ENCODE data around the gene CASTOR1. TPM values are rescaled to one million over a fixed set of nuclear protein-coding genes. Genes with fewer than 3 reads are reported as not detected.

Gene CASTOR1
- total RNA-seq, 2 experiments from 2014 or later, result 3.6 to 4.0 TPM

DNA sequence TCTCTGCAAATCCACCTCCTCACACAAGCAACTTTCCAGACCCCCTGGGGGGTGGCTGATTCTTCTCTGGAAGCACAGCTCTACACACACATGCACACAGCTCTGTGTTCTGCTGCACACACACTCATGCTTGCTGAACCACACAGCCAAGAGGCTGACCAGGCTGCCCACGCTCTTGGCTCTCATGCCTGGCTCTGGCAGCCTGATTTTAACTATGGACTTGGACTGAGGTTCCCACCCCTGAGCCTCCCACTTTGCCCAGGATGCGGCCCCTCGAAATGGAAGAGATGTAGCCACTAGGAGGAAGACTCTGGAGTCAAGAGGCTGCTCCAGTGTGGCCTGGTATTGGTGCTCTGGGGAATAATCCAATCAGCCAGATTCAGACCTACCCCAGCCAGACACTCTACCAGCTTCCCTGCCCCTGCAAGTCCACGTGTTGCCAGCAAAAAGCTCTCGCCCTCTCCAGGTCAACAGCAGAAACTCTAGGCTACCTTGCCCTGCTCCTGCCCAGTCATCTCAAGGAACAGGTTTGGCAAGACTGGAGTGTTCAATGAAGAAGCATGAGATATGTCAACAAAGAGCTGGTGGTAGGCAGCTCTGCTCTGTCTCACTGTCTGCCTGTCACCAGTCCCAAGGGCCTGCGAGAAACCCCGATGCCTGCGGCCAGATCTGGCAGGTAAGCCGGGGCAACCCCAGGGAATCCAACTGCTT is 8.8 kb upstream of the CASTOR1 start:
- POLR2A ChIA-PET, result interaction anchor here (1.0 kb wide), 1 partner anchor 16 kb away, joined by 3 read pairs; no protein-coding TSS in a partner anchor
- H3K9me3 Mint-ChIP-seq, result no peaks in the 10 kb centered on the region
- H3K27me3 Mint-ChIP-seq, result no peaks in the 10 kb centered on the region
- no peak overlapping the region for H3K4me3 Mint-ChIP-seq
- DNase-seq, result no peak
- CTCF ChIA-PET, result interaction anchor here (2.5 to 3.2 kb wide), 2 partner anchors 9 to 10 kb away, joined by 14 to 25 read pairs; partner anchors contain the start of gene CASTOR1
- peaks cover 68% of the 10 kb centered on the region for H3K4me1 Mint-ChIP-seq (ENCODE audit: low read depth)
- peaks cover 17% of the 10 kb centered on the region for H3K36me3 Mint-ChIP-seq
- peak overlapping the region; percentile 51 for H3K27ac Mint-ChIP-seq
- intact Hi-C loops (cut with micrococcal nuclease), result no loop called here

DNA sequence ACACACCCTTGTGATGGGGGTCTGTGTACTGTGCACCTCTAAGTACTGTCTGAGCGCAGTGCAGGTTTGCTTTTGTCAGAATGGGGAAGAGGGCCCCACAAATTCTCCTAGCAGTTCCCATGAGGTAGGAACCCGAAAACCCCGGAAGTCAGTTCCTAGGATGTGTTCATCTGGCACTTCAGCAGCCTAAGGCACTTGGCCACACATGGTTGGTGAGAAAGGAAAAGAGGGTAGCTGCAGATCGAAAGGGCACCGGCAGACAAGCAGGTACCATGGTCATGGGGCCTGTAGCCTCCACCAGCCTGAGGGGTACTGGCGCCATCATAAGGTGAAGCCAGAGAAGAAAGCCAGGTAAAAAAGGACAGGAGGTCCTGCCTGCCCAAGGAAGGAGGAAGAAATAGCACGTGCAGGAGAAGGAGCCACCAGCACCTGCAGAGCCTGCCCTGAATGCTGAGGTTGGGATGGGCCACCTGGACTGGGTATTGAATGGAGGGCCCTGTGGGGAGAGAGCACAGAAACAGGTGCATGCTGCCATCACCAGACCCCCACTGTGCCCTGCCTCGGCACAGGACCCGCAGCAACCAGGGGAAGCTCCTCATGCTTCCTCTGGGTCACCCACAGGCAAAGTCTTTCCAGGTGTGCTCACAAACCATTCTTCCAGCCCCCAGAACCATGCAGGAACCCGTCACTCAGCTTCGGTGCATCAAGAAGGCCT is 8.1 kb upstream of the CASTOR1 start:
- H3K27me3 Mint-ChIP-seq, result no peaks in the 10 kb centered on the region
- peaks cover 60% of the 10 kb centered on the region for H3K4me1 Mint-ChIP-seq (ENCODE audit: low read depth)
- no peak for DNase-seq
- ChIA-PET CTCF (interaction anchor here (2.5 kb wide), 1 partner anchor 10 kb away, joined by 14 read pairs; no protein-coding TSS in a partner anchor), POLR2A (no interaction called here)
- no peaks in the 10 kb centered on the region for H3K9me3 Mint-ChIP-seq
- H3K27ac Mint-ChIP-seq, result peak overlapping the region; percentile 61
- intact Hi-C loops (cut with micrococcal nuclease), result no loop called here
- H3K4me3 Mint-ChIP-seq, result no peak overlapping the region
- H3K36me3 Mint-ChIP-seq, result peaks cover 19% of the 10 kb centered on the region

DNA sequence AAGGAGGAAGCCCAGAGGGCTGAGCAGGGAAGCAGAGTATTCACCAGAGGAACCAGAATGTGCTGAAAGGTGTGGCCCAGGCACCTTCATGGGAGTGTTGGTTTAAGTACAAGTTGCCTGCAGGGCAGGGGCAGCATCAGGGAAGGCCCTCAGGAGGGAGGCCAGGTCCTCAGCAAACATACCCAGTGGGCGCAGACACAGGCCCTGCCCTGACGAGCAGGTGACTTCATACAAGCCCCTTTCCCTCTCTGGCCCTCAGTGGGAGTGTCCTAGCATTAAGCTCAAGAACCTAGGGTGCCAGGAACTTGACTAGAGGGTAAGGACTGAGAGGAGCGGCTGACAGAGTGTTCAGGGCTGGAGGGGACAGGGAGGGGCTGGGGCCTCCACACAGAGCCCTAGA is 7.5 kb upstream of the CASTOR1 start:
- ChIA-PET POLR2A (no interaction called here), CTCF (interaction anchor here (2.1 to 2.5 kb wide), 2 partner anchors 9 to 90 kb away, joined by 5 to 14 read pairs; partner anchors contain the start of gene RNF215)
- Mint-ChIP-seq H3K36me3 (peaks cover 19% of the 10 kb centered on the region), H3K9me3 (no peaks in the 10 kb centered on the region), H3K4me3 (no peak overlapping the region), H3K4me1 (ENCODE audit: low read depth) (peaks cover 54% of the 10 kb centered on the region), H3K27me3 (no peaks in the 10 kb centered on the region), H3K27ac (peak overlapping the region; percentile 61)
- intact Hi-C loops (cut with micrococcal nuclease), result no loop called here
- DNase-seq, result no peak

DNA sequence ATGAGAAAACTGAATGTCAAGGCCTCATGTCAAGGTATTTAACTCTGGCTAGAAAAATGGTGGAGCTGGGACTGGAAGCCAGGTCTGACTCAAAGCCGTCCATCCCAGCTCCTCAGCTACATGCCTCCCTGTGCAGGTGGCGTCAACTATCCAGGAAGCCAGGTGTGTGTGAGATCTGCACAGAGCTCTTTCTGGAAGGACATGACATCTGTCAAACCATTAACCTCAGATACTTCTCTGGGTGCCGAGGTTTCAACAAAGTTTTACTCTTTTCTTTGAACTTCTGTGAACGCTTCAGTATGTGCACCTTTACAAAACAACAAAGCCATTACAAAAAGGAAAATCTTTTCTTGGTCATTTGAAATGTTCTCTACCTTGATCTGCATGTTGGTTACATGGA is 7.0 kb upstream of the CASTOR1 start:
- ChIA-PET POLR2A (interaction anchor here (0.5 kb wide), 1 partner anchor 449 kb away, joined by 3 read pairs; no protein-coding TSS in a partner anchor), CTCF (interaction anchor here (1.2 to 2.5 kb wide), 3 partner anchors 8 to 96 kb away, joined by 3 to 14 read pairs (median 5); partner anchors contain the start of gene RNF215)
- no peak for DNase-seq
- Mint-ChIP-seq H3K27me3 (no peaks in the 10 kb centered on the region), H3K27ac (peak overlapping the region; percentile 61), H3K4me3 (no peak overlapping the region), H3K36me3 (peaks cover 16% of the 10 kb centered on the region), H3K4me1 (ENCODE audit: low read depth) (peaks cover 49% of the 10 kb centered on the region), H3K9me3 (no peaks in the 10 kb centered on the region)
- intact Hi-C loops (cut with micrococcal nuclease), result no loop called here

DNA sequence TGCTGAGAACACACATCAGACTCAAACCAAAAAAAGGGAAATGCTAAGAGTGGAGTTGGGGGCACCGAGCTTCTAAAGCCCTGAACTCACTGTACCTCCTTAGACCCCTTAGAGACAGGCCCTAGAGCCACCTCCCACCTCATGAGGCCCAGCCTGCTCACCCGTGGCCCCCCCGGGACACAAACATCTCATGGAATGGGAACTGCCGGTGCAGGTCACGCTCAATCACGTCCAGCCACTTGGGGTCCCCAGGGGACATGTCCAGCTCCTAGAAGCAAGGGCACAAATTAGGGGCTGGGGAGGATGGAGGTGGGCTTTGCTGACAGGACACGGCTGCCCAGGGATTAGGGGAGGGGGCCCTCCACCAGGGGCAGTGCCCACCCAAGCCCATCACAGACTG is 6.3 kb upstream of the CASTOR1 start:
- Mint-ChIP-seq H3K36me3 (peaks cover 10% of the 10 kb centered on the region), H3K27ac (no peak overlapping the region), H3K9me3 (no peaks in the 10 kb centered on the region), H3K4me3 (no peak overlapping the region), H3K27me3 (no peaks in the 10 kb centered on the region), H3K4me1 (ENCODE audit: low read depth) (peaks cover 42% of the 10 kb centered on the region)
- CTCF ChIA-PET, result interaction anchor here (1.2 to 2.5 kb wide), 3 partner anchors 8 to 96 kb away, joined by 3 to 14 read pairs (median 5); partner anchors contain the start of gene RNF215
- POLR2A ChIA-PET, result interaction anchor here (0.5 kb wide), 1 partner anchor 450 kb away, joined by 3 read pairs; no protein-coding TSS in a partner anchor
- DNase-seq, result no peak
- intact Hi-C loops (cut with micrococcal nuclease), result no loop called here

DNA sequence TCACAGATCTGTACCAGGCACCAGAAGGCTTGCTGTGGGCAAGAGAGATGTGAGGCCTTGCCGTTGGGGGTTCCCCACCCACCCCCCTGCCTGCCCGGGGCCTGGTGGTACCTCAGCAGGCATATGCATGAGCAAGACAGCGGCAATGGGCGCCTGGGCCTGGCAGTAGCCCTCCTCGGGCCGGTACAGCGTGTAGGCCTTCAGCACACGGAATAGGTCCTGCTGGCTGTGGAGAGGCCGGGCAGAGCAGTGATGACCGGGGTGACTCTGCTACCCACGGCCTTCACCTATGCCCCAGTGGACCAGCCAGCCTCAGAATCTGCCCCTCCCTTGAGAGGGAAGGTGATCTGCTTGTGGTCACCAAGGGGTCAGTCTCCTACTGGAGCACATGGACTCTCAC is 5.5 kb upstream of the CASTOR1 start:
- POLR2A ChIA-PET, result interaction anchor here (1.6 kb wide), 1 partner anchor 10 kb away, joined by 4 read pairs; no protein-coding TSS in a partner anchor
- intact Hi-C loops (cut with micrococcal nuclease), result no loop called here
- Mint-ChIP-seq H3K9me3 (no peaks in the 10 kb centered on the region), H3K36me3 (peaks cover 10% of the 10 kb centered on the region), H3K4me1 (ENCODE audit: low read depth) (peaks cover 44% of the 10 kb centered on the region), H3K4me3 (no peak overlapping the region), H3K27ac (no peak overlapping the region), H3K27me3 (no peaks in the 10 kb centered on the region)
- CTCF ChIA-PET, result interaction anchor here (2.1 kb wide), 1 partner anchor 92 kb away, joined by 5 read pairs; the partner anchor contains the start of gene RNF215
- DNase-seq, result no peak

DNA sequence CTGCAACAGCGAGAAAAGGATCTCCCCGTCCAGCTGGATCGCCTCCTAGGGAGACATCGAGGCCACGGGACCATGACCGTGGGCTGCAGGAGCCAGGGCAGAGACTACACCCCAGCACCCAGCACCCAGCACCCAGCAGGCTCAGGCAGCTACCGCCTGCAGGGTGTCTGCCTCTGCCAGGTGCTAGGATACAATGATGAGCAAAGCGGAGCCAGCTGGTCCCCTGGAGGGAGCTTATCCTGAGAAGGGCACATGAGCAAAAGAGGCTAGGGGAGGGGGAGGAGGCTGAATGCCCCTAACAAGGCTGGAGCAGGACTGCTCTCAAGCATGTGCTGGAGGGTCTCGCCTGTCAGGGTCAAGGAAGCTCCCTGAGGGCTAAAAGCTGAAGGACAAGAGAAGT is 4.8 kb upstream of the CASTOR1 start:
- ChIA-PET CTCF (no interaction called here), POLR2A (interaction anchor here (1.6 kb wide), 1 partner anchor 11 kb away, joined by 4 read pairs; no protein-coding TSS in a partner anchor)
- intact Hi-C loops (cut with micrococcal nuclease), result no loop called here
- Mint-ChIP-seq H3K36me3 (peaks cover 7% of the 10 kb centered on the region), H3K9me3 (no peaks in the 10 kb centered on the region), H3K27ac (no peak overlapping the region), H3K27me3 (no peaks in the 10 kb centered on the region), H3K4me1 (ENCODE audit: low read depth) (peaks cover 42% of the 10 kb centered on the region), H3K4me3 (no peak overlapping the region)
- no peak for DNase-seq

DNA sequence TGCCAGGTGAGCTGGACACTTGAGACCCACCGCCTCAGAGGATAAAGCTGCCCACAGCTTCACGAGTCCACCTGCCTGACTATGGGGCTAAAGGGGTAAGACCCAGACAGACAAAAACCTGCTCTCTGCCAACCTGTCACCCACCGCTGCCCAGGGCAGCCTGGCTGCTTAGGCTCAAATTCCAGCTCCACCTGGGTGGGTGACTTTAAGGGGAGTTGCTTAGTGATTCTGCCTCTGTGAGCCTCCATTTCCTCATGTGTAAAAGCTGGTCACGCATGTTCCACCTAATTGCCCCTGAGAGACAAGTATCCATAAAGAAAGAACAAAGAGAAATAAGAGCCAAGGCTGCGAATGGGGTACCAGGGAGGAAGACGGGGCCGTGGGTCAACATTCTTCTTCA is 3.7 kb upstream of the CASTOR1 start:
- no peak overlapping the region for H3K4me3 Mint-ChIP-seq
- H3K4me1 Mint-ChIP-seq (ENCODE audit: low read depth), result peaks cover 38% of the 10 kb centered on the region
- intact Hi-C loops (cut with micrococcal nuclease), result no loop called here
- no peaks in the 10 kb centered on the region for H3K9me3 Mint-ChIP-seq
- ChIA-PET CTCF (interaction anchor here (6.8 kb wide), 1 partner anchor 95 kb away, joined by 414 read pairs; the partner anchor contains the start of gene RNF215), POLR2A (interaction anchor here (1.2 kb wide), 1 partner anchor 92 kb away, joined by 3 read pairs; no protein-coding TSS in a partner anchor)
- H3K27me3 Mint-ChIP-seq, result no peaks in the 10 kb centered on the region
- H3K27ac Mint-ChIP-seq, result no peak overlapping the region
- DNase-seq, result no peak
- H3K36me3 Mint-ChIP-seq, result peaks cover 7% of the 10 kb centered on the region

DNA sequence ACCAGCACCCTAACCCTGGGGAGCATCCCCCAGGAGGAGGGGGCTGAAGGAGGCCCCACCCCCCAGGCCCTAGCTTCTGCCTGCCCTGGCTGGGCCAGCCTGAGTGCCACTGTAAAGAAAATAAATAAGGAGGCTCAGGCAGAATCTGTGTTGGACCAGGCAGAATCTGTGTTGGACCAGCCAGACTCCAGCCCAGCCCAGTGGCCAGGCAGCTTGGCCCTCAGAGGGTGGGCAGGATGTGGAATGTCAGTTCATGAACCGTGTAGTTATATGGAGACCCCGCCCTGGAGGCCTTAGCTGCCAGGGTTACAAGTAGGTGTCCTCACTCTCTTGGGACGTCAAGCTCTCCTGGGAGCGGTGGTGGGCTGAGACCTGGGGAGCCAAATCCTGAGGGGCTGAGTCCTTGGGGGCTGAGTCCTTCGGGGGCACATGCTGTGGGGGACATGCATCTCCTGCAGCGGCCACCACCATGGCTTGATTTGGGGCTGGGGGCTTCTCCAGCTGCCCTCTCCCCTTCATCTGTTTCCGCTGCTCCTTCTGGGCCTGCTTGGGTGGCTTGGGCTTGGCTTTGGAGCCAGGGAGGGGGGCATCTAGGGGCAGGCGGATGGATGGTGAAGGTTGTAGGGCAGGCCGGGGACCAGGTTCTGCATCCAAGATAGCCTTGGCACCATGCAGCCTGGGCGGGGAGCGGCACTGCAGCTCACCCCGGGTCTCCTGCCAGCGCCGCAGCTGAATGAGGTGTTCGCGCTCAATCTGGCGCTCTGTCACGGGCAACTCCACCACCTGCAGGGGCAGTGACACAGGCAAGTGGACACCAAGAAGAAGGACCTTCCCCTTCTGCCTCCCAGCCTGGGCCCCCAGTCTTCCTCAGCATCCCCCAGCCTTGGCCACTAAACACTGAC is 3.0 kb upstream of the CASTOR1 start:
- no peaks in the 10 kb centered on the region for H3K9me3 Mint-ChIP-seq
- no peak overlapping the region for H3K27ac Mint-ChIP-seq
- intact Hi-C loops (cut with micrococcal nuclease), result no loop called here
- no peak overlapping the region for H3K4me3 Mint-ChIP-seq
- no peak for DNase-seq
- H3K27me3 Mint-ChIP-seq, result no peaks in the 10 kb centered on the region
- peaks cover 7% of the 10 kb centered on the region for H3K36me3 Mint-ChIP-seq
- CTCF ChIA-PET, result interaction anchor here (1.2 to 6.8 kb wide), 3 partner anchors 8 to 96 kb away, joined by 3 to 414 read pairs (median 8); partner anchors contain the start of gene RNF215
- POLR2A ChIA-PET, result interaction anchor here (1.2 to 2.8 kb wide), 2 partner anchors 10 to 92 kb away, joined by 3 to 11 read pairs; no protein-coding TSS in a partner anchor
- H3K4me1 Mint-ChIP-seq (ENCODE audit: low read depth), result peaks cover 36% of the 10 kb centered on the region

DNA sequence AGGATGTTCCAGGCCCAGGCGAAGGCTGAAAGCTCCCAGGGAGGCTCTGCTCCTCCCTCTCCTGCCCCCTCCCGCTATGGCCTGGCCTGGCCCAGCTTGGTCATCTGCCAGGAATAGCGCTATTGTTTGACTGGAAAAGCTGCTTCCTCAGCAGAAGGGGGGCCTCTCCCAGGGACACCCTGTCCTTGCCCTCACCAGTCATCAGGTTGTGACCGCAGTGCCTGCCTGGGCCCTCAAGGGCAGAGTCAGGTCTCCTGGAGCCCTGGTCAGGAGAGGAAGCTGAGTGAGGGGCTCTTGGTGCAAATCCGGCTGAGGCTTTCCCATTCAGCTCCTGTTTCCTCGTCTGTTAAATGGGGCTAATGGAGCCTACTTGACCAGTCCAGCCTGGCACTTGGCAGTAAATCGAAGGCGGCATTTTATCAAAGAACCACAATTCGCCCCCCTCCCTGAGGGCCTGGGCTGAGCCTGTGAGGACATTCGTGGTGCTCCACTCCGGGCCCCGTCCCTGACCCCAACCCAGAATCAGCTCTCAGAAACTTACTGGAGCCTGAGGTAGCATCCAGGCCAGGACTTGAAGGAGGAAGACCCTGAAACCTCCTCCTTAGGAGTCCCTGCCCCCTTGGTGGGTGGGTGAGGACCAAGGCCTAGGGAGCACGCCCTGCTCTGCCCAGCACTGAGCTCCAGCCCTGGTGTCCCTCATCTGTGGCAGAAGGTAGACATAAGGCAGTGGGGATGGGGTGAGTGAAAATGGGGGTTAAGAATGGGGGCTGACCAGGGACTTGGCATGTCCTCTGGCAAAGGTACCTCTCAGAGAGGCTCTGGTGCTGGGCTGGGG is 2.0 kb upstream of the CASTOR1 start:
- peaks cover 31% of the 10 kb centered on the region for H3K4me1 Mint-ChIP-seq (ENCODE audit: low read depth)
- POLR2A ChIA-PET, result interaction anchor here (0.9 to 2.8 kb wide), 5 partner anchors 11 to 96 kb away, joined by 3 to 11 read pairs (median 3); partner anchors contain the start of genes RNF215 and TBC1D10A
- H3K36me3 Mint-ChIP-seq, result peaks cover 9% of the 10 kb centered on the region
- no peaks in the 10 kb centered on the region for H3K27me3 Mint-ChIP-seq
- intact Hi-C loops (cut with micrococcal nuclease), result no loop called here
- H3K9me3 Mint-ChIP-seq, result no peaks in the 10 kb centered on the region
- no peak overlapping the region for H3K4me3 Mint-ChIP-seq
- CTCF ChIA-PET, result interaction anchor here (1.2 to 9.4 kb wide), 7 partner anchors 9 to 183 kb away, joined by 3 to 414 read pairs (median 77); partner anchors contain the start of genes OSM, RNF215 and TBC1D10A
- no peak for DNase-seq
- peak overlapping the region; percentile 8 for H3K27ac Mint-ChIP-seq
